Measurements from ENCODE around the gene GPR25.

Gene GPR25

GRCh38 chr1:200909757-200910239 lies 37.0 kb downstream of the GPR25 start:
- ATAC-seq: no peak
- TF ChIP-seq TCF4 (CRISPR knock-in tag; IDR thresholded peaks at IDR 0.05; ENCODE audit: borderline replicate concordance) (no peak), RARB (CRISPR knock-in tag; IDR thresholded peaks at IDR 0.05) (no peak), TSHZ2 (CRISPR knock-in tag; IDR thresholded peaks at IDR 0.05) (no peak), CSRNP3 (CRISPR knock-in tag; IDR thresholded peaks at IDR 0.05) (no peak), ZFP30 (CRISPR knock-in tag; IDR thresholded peaks at IDR 0.05) (no peak), CREB5 (CRISPR knock-in tag; IDR thresholded peaks at IDR 0.05; ENCODE audit: low read depth) (no peak), ZNF565 (CRISPR knock-in tag; conservative IDR thresholded peaks at IDR 0.05; ENCODE audit: low read depth) (no peak), CSDC2 (CRISPR knock-in tag; IDR thresholded peaks at IDR 0.05) (no peak), SNAI2 (CRISPR knock-in tag; IDR thresholded peaks at IDR 0.05) (no peak), PATZ1 (CRISPR knock-in tag; IDR thresholded peaks at IDR 0.05; ENCODE audit: borderline replicate concordance) (no peak), ISL1 (CRISPR knock-in tag; IDR thresholded peaks at IDR 0.05) (no peak), PPARA (CRISPR knock-in tag; IDR thresholded peaks at IDR 0.05; ENCODE audit: borderline replicate concordance) (no peak), TOX (CRISPR knock-in tag; IDR thresholded peaks at IDR 0.05; ENCODE audit: borderline replicate concordance) (no peak), ZNF70 (CRISPR knock-in tag; IDR thresholded peaks at IDR 0.05) (no peak), ARNTL (CRISPR knock-in tag; IDR thresholded peaks at IDR 0.05; ENCODE audit: borderline replicate concordance, low read depth) (no peak), POU6F1 (CRISPR knock-in tag; IDR thresholded peaks at IDR 0.05; ENCODE audit: borderline replicate concordance, low read depth) (no peak), ZNF8 (CRISPR knock-in tag; IDR thresholded peaks at IDR 0.05) (no peak)

GRCh38 chr1:200911361-200911760 lies 38.6 kb downstream of the GPR25 start:
- no peak for ATAC-seq
- TF ChIP-seq CSRNP3 (CRISPR knock-in tag; IDR thresholded peaks at IDR 0.05) (no peak), ZNF70 (CRISPR knock-in tag; IDR thresholded peaks at IDR 0.05) (no peak), ZFP3 (CRISPR knock-in tag; IDR thresholded peaks at IDR 0.05) (no peak), ZNF8 (CRISPR knock-in tag; IDR thresholded peaks at IDR 0.05) (no peak), BACH2 (CRISPR knock-in tag; IDR thresholded peaks at IDR 0.05; ENCODE audit: borderline replicate concordance) (no peak), POU6F1 (CRISPR knock-in tag; IDR thresholded peaks at IDR 0.05; ENCODE audit: borderline replicate concordance, low read depth) (no peak), OSR1 (CRISPR knock-in tag; IDR thresholded peaks at IDR 0.05) (no peak), CREB5 (CRISPR knock-in tag; IDR thresholded peaks at IDR 0.05; ENCODE audit: low read depth) (no peak), TSHZ2 (CRISPR knock-in tag; IDR thresholded peaks at IDR 0.05) (no peak), ZC3H10 (CRISPR knock-in tag; IDR thresholded peaks at IDR 0.05) (no peak)
